Right lobe of liver (tissue), 4 donors: ENCODE results near the gene FCMR.

Experiments used
- POLR2A ChIP-seq: fragments of 450-650 bp; IDR thresholded peaks from one replicate; pipeline ENCODE4 v1.6.1; 2017; ENCODE audit warnings: antibody characterized with exemption, mild to moderate bottlenecking
- TF ChIP-seq, protein P1 (sequence below), 4 donors: fragments of 200-600 bp in 3 of 4; fragments of 450-650 bp in 1 of 4; IDR thresholded peaks; one replicate each; pipeline versions ENCODE4 v1.5.1 to v1.8.0; 2016 to 2022; ENCODE audit warnings: antibody characterized with exemption in 4 of 4, mild to moderate bottlenecking in 2 of 4
- donor health status: DM: no; HTN: no; CAD: no.
- donor health status: DM: no; HTN: no; CAD: no.
- donor health status: DM: no; HTN: yes; CAD: no.

- TF ChIP-seq, protein P1, sequence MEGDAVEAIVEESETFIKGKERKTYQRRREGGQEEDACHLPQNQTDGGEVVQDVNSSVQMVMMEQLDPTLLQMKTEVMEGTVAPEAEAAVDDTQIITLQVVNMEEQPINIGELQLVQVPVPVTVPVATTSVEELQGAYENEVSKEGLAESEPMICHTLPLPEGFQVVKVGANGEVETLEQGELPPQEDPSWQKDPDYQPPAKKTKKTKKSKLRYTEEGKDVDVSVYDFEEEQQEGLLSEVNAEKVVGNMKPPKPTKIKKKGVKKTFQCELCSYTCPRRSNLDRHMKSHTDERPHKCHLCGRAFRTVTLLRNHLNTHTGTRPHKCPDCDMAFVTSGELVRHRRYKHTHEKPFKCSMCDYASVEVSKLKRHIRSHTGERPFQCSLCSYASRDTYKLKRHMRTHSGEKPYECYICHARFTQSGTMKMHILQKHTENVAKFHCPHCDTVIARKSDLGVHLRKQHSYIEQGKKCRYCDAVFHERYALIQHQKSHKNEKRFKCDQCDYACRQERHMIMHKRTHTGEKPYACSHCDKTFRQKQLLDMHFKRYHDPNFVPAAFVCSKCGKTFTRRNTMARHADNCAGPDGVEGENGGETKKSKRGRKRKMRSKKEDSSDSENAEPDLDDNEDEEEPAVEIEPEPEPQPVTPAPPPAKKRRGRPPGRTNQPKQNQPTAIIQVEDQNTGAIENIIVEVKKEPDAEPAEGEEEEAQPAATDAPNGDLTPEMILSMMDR (IDR thresholded peaks at IDR 0.05) = no peak
- no peak for TF ChIP-seq POLR2A
Measured at GRCh38 chr1:206960676-206961386, 39.1 kb upstream of the FCMR start.
